HEK293 (cell line): ENCODE results near the gene CDRT4.

Experiments used
- CTCF ChIA-PET: fragments of 350-600 bp; formaldehyde crosslinking; extraction: SDS; loops from one replicate; lab custom pipeline; 2021; ENCODE audit warnings: antibody characterized with exemption; lab: Yijun Ruan, JAX
- POLR2A ChIA-PET: fragments of 300-600 bp; formaldehyde crosslinking; extraction: SDS; loops from one replicate; lab custom pipeline; 2020; ENCODE audit warnings: antibody characterized with exemption, inconsistent platforms; lab: Yijun Ruan, JAX
- H3K27ac ChIP-seq: fragments of 200-500 bp; sonication (Bioruptor generic); 2 replicates; pipeline ENCODE4 v1.5.1; 2014; ENCODE audit warnings: low read depth, low read length, control low read depth, inconsistent platforms; ENCODE audit errors: extremely low read depth
- H3K36me3 ChIP-seq, 2 experiments: fragments of 200-500 bp in 1 of 2; sonication (Bioruptor generic) in 1 of 2; 1 replicate in 1 of 2; 2 replicates in 1 of 2; pipeline ENCODE4 v1.5.1; 2014 to 2017; ENCODE audit warnings: inconsistent platforms in 2 of 2, low read length in 2 of 2; ENCODE audit not compliant: control insufficient read depth in 2 of 2, insufficient read depth in 1 of 2
- H3K4me1 ChIP-seq: fragments of 200-500 bp; sonication (Bioruptor generic); 2 replicates; pipeline ENCODE4 v1.5.1; 2014; ENCODE audit warnings: mild to moderate bottlenecking, low read length, inconsistent platforms; ENCODE audit not compliant: control insufficient read depth, insufficient read depth
- H3K4me3 ChIP-seq: 2 replicates; pipeline ENCODE4 v1.5.1; 2011; ENCODE audit warnings: low read depth, mild to moderate bottlenecking, control low read depth, low read length, moderate library complexity
- H3K9me3 ChIP-seq: fragments of 200-500 bp; sonication (Bioruptor generic); 2 replicates; pipeline ENCODE4 v1.5.1; 2014; ENCODE audit warnings: low read depth, low read length, inconsistent platforms; ENCODE audit not compliant: control insufficient read depth, insufficient read depth
- HOXD13 ChIP-seq: sonication (generic); formaldehyde crosslinking; IDR thresholded peaks from 2 replicates; pipeline ENCODE4 v1.8.0; 2022; ENCODE audit warnings: missing genetic modification reagents, borderline replicate concordance
- IKZF3 ChIP-seq: fragments of 450-650 bp; IDR thresholded peaks from 2 replicates; pipeline ENCODE4 v1.5.0; 2018; ENCODE audit warnings: missing biosample characterization, mild to moderate bottlenecking, missing genetic modification characterization, moderate library complexity
- SCRT2 ChIP-seq: fragments of 450-650 bp; formaldehyde crosslinking; IDR thresholded peaks from 2 replicates; pipeline ENCODE4 v1.5.1; 2016; ENCODE audit warnings: missing biosample characterization, missing genetic modification characterization
- ZNF10 ChIP-seq: fragments of 450-650 bp; formaldehyde crosslinking; IDR thresholded peaks from 2 replicates; pipeline ENCODE4 v1.5.1; 2017; ENCODE audit warnings: missing biosample characterization, missing genetic modification characterization
- ZNF138 ChIP-seq: fragments of 450-650 bp; formaldehyde crosslinking; IDR thresholded peaks from 2 replicates; pipeline ENCODE4 v1.5.1; 2016; ENCODE audit warnings: missing biosample characterization, missing genetic modification characterization, borderline replicate concordance
- ZNF16 ChIP-seq: fragments of 450-650 bp; formaldehyde crosslinking; IDR thresholded peaks from 2 replicates; pipeline ENCODE4 v1.5.1; 2016; ENCODE audit warnings: low read depth, missing biosample characterization, missing genetic modification characterization
- ZNF214 ChIP-seq: fragments of 450-650 bp; formaldehyde crosslinking; IDR thresholded peaks from 2 replicates; pipeline ENCODE4 v1.5.1; 2017; ENCODE audit warnings: missing biosample characterization, mild to moderate bottlenecking, missing genetic modification characterization, borderline replicate concordance
- ZNF473 ChIP-seq: fragments of 450-650 bp; formaldehyde crosslinking; IDR thresholded peaks from 2 replicates; pipeline ENCODE4 v1.5.1; 2017; ENCODE audit warnings: missing biosample characterization, missing genetic modification characterization
- ZNF510 ChIP-seq: fragments of 450-650 bp; formaldehyde crosslinking; IDR thresholded peaks from 2 replicates; pipeline ENCODE4 v1.5.1; 2018; ENCODE audit warnings: mild to moderate bottlenecking, missing genetic modification characterization, missing biosample characterization; ENCODE audit not compliant: insufficient replicate concordance
- ZNF555 ChIP-seq: fragments of 450-650 bp; formaldehyde crosslinking; conservative IDR thresholded peaks from 2 replicates; pipeline ENCODE4 v1.5.1; 2017; ENCODE audit warnings: missing biosample characterization, mild to moderate bottlenecking, missing genetic modification characterization, inconsistent platforms
- ZNF560 ChIP-seq: fragments of 450-650 bp; formaldehyde crosslinking; IDR thresholded peaks from 2 replicates; pipeline ENCODE4 v1.5.1; 2017; ENCODE audit warnings: missing biosample characterization, missing genetic modification characterization, borderline replicate concordance
- ZNF623 ChIP-seq: fragments of 450-650 bp; formaldehyde crosslinking; IDR thresholded peaks from 2 replicates; pipeline ENCODE4 v1.5.1; 2016; ENCODE audit warnings: missing biosample characterization, missing genetic modification characterization
- ZNF768 ChIP-seq: fragments of 450-650 bp; formaldehyde crosslinking; IDR thresholded peaks from 2 replicates; pipeline ENCODE4 v1.5.1; 2018; ENCODE audit warnings: missing biosample characterization, mild to moderate bottlenecking, missing genetic modification characterization
- ZSCAN16 ChIP-seq: fragments of 450-650 bp; formaldehyde crosslinking; IDR thresholded peaks from 2 replicates; pipeline ENCODE4 v1.5.1; 2016; ENCODE audit warnings: missing biosample characterization, missing genetic modification characterization
- TF ChIP-seq, protein P1 (sequence below): fragments of 450-650 bp; formaldehyde crosslinking; IDR thresholded peaks from 2 replicates; pipeline ENCODE4 v1.5.1; 2016; ENCODE audit warnings: missing biosample characterization, missing genetic modification characterization
- TF ChIP-seq, protein P2 (sequence below): fragments of 450-650 bp; formaldehyde crosslinking; IDR thresholded peaks from 2 replicates; pipeline ENCODE4 v1.5.1; 2016; ENCODE audit warnings: missing biosample characterization, missing genetic modification characterization
- TF ChIP-seq, protein P3 (sequence below): fragments of 450-650 bp; formaldehyde crosslinking; IDR thresholded peaks from 2 replicates; pipeline ENCODE4 v1.5.1; 2017; ENCODE audit warnings: missing biosample characterization, mild to moderate bottlenecking, missing genetic modification characterization, moderate library complexity
- TF ChIP-seq, protein P4 (sequence below): fragments of 450-650 bp; formaldehyde crosslinking; conservative IDR thresholded peaks from 2 replicates; pipeline ENCODE4 v1.5.1; 2016; ENCODE audit warnings: low read depth, missing biosample characterization, missing genetic modification characterization
- TF ChIP-seq, protein P5 (sequence below): fragments of 450-650 bp; formaldehyde crosslinking; IDR thresholded peaks from 2 replicates; pipeline ENCODE4 v1.5.1; 2016; ENCODE audit warnings: missing biosample characterization, missing genetic modification characterization
- TF ChIP-seq, protein P6 (sequence below): IDR thresholded peaks from 2 replicates; pipeline ENCODE4 v1.6.1; 2011; ENCODE audit warnings: mild to moderate bottlenecking, low read depth, low read length, borderline replicate concordance

The CDRT4 gene

DNA sequence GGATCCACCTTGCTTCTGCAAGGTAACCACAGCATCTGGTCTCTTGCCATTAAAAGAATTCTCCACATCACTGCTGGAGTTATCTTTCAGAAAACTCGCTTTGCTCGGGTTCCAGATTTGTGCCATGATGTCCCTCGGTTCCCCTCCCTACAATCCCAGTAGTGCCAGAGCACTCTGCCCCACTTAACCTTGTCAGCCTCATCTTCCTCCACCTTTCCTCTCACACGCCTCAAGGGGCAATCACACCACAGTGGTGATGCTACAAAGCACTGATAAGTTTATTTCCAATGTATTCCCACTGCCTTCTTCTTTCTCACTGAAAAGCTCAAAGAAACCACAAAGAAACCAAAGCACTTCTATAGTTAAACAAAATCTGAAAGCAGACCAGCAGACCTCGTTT lies 11.4 kb upstream of the CDRT4 start:
- Histone ChIP-seq H3K4me1 (peaks cover 6% of the 10 kb centered on the region), H3K27ac (no peak overlapping the region), H3K9me3 (no peaks in the 10 kb centered on the region), H3K36me3 (peaks cover 0 to 16% of the 10 kb centered on the region in 2 experiments; a peak in 1 of 3 replicates), H3K4me3 (no peak overlapping the region)
- TF ChIP-seq, protein P1, sequence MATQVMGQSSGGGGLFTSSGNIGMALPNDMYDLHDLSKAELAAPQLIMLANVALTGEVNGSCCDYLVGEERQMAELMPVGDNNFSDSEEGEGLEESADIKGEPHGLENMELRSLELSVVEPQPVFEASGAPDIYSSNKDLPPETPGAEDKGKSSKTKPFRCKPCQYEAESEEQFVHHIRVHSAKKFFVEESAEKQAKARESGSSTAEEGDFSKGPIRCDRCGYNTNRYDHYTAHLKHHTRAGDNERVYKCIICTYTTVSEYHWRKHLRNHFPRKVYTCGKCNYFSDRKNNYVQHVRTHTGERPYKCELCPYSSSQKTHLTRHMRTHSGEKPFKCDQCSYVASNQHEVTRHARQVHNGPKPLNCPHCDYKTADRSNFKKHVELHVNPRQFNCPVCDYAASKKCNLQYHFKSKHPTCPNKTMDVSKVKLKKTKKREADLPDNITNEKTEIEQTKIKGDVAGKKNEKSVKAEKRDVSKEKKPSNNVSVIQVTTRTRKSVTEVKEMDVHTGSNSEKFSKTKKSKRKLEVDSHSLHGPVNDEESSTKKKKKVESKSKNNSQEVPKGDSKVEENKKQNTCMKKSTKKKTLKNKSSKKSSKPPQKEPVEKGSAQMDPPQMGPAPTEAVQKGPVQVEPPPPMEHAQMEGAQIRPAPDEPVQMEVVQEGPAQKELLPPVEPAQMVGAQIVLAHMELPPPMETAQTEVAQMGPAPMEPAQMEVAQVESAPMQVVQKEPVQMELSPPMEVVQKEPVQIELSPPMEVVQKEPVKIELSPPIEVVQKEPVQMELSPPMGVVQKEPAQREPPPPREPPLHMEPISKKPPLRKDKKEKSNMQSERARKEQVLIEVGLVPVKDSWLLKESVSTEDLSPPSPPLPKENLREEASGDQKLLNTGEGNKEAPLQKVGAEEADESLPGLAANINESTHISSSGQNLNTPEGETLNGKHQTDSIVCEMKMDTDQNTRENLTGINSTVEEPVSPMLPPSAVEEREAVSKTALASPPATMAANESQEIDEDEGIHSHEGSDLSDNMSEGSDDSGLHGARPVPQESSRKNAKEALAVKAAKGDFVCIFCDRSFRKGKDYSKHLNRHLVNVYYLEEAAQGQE (tag by site-specific recombination): no peak
- TF ChIP-seq ZNF768 (tag by site-specific recombination) (no peak), ZNF138 (tag by site-specific recombination) (no peak), HOXD13 (CRISPR knock-in tag) (no peak), IKZF3 (no peak)
- TF ChIP-seq, protein P2, sequence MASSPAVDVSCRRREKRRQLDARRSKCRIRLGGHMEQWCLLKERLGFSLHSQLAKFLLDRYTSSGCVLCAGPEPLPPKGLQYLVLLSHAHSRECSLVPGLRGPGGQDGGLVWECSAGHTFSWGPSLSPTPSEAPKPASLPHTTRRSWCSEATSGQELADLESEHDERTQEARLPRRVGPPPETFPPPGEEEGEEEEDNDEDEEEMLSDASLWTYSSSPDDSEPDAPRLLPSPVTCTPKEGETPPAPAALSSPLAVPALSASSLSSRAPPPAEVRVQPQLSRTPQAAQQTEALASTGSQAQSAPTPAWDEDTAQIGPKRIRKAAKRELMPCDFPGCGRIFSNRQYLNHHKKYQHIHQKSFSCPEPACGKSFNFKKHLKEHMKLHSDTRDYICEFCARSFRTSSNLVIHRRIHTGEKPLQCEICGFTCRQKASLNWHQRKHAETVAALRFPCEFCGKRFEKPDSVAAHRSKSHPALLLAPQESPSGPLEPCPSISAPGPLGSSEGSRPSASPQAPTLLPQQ: no peak
- POLR2A ChIA-PET: no interaction called here
- CTCF ChIA-PET: interaction anchor here (0.6 to 1.3 kb wide), 3 partner anchors 11 to 141 kb away, joined by 3 to 4 read pairs (median 3); no protein-coding TSS in a partner anchor

DNA sequence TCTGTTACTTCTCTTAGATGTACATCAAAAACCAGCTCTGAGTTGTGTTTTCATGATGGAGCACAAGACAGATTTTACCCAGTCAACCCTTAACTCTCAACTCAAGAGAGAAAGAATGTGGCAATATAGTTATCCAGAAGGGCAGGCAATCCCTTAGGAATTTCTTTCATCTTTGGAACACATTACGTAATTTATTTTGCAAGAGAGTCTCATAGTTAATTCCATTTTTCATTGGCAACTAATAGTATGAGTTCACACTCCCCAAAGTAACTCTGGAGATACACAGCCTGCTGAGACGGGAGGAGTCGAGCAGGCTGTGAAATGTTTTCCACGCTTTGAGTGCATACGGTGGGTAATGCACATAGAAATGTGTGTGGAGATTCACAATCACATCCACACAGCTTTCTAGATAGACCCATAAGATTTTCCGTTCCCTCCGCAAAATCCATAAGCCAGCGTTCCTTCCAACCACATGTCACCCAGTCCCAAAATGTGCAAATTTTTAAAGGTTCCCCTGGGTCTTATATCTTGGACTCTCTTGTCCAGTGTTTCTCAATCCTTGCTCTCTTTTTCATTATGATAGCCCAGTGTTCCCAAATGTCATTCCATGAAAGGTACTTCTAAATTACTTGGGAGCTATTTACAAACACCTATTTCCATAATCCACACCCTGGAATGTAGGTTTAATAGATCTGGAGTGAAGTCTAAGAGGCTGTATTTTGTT lies 8.4 kb upstream of the CDRT4 start:
- CTCF ChIA-PET: interaction anchor here (0.6 to 2.1 kb wide), 5 partner anchors 16 to 217 kb away, joined by 5 to 9 read pairs (median 6); no protein-coding TSS in a partner anchor
- TF ChIP-seq, protein P3, sequence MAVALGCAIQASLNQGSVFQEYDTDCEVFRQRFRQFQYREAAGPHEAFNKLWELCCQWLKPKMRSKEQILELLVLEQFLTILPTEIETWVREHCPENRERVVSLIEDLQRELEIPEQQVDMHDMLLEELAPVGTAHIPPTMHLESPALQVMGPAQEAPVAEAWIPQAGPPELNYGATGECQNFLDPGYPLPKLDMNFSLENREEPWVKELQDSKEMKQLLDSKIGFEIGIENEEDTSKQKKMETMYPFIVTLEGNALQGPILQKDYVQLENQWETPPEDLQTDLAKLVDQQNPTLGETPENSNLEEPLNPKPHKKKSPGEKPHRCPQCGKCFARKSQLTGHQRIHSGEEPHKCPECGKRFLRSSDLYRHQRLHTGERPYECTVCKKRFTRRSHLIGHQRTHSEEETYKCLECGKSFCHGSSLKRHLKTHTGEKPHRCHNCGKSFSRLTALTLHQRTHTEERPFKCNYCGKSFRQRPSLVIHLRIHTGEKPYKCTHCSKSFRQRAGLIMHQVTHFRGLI (tag by site-specific recombination): no peak
- TF ChIP-seq ZNF10 (tag by site-specific recombination) (no peak), SCRT2 (no peak), ZNF510 (tag by site-specific recombination) (no peak), ZNF214 (no peak), ZNF473 (tag by site-specific recombination) (no peak), ZSCAN16 (tag by site-specific recombination) (no peak), ZNF555 (tag by site-specific recombination) (no peak), ZNF560 (tag by site-specific recombination) (no peak), ZNF623 (tag by site-specific recombination) (no peak), ZNF16 (tag by site-specific recombination) (no peak)
- TF ChIP-seq, protein P4, sequence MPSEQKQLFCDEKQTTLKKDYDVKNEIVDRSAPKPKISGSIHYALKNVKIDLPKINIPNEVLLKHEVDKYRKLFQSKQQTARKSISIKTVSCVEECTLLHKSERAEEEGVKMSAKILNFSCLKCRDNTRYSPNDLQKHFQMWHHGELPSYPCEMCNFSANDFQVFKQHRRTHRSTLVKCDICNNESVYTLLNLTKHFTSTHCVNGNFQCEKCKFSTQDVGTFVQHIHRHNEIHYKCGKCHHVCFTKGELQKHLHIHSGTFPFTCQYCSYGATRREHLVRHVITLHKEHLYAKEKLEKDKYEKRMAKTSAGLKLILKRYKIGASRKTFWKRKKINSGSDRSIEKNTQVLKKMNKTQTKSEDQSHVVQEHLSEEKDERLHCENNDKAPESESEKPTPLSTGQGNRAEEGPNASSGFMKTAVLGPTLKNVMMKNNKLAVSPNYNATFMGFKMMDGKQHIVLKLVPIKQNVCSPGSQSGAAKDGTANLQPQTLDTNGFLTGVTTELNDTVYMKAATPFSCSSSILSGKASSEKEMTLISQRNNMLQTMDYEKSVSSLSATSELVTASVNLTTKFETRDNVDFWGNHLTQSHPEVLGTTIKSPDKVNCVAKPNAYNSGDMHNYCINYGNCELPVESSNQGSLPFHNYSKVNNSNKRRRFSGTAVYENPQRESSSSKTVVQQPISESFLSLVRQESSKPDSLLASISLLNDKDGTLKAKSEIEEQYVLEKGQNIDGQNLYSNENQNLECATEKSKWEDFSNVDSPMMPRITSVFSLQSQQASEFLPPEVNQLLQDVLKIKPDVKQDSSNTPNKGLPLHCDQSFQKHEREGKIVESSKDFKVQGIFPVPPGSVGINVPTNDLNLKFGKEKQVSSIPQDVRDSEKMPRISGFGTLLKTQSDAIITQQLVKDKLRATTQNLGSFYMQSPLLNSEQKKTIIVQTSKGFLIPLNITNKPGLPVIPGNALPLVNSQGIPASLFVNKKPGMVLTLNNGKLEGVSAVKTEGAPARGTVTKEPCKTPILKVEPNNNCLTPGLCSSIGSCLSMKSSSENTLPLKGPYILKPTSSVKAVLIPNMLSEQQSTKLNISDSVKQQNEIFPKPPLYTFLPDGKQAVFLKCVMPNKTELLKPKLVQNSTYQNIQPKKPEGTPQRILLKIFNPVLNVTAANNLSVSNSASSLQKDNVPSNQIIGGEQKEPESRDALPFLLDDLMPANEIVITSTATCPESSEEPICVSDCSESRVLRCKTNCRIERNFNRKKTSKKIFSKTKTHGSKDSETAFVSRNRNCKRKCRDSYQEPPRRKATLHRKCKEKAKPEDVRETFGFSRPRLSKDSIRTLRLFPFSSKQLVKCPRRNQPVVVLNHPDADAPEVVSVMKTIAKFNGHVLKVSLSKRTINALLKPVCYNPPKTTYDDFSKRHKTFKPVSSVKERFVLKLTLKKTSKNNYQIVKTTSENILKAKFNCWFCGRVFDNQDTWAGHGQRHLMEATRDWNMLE (tag by site-specific recombination): no peak
- TF ChIP-seq, protein P5, sequence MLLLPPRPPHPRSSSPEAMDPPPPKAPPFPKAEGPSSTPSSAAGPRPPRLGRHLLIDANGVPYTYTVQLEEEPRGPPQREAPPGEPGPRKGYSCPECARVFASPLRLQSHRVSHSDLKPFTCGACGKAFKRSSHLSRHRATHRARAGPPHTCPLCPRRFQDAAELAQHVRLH (tag by site-specific recombination): no peak
- TF ChIP-seq, protein P6, sequence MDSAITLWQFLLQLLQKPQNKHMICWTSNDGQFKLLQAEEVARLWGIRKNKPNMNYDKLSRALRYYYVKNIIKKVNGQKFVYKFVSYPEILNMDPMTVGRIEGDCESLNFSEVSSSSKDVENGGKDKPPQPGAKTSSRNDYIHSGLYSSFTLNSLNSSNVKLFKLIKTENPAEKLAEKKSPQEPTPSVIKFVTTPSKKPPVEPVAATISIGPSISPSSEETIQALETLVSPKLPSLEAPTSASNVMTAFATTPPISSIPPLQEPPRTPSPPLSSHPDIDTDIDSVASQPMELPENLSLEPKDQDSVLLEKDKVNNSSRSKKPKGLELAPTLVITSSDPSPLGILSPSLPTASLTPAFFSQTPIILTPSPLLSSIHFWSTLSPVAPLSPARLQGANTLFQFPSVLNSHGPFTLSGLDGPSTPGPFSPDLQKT: no peak

More for the DNA sequence above, 8.4 kb upstream of the CDRT4 start:
- H3K4me3 ChIP-seq: no peak overlapping the region
- no peak overlapping the region for H3K27ac ChIP-seq
- peaks cover 6% of the 10 kb centered on the region for H3K4me1 ChIP-seq
- POLR2A ChIA-PET: no interaction called here
- peaks cover 0 to 4% of the 10 kb centered on the region in 2 experiments; a peak in 1 of 3 replicates for H3K36me3 ChIP-seq
- H3K9me3 ChIP-seq: no peaks in the 10 kb centered on the region
